GDM1 (cell line): Measurements from ENCODE around the gene MRPS26.
"Not testable (repeated sequence)": the region's sequence is repeated elsewhere in the genome, so short reads cannot be mapped to it uniquely, and the experiment has no call there.

Experiments used
- DNase-seq: peaks from one replicate; lab custom pipeline; 2025; lab: John Stamatoyannopoulos, UW

The MRPS26 gene

GRCh38 chr20:3042625-3043024, 3.2 kb upstream of the MRPS26 start:
- DNase-seq: no peak

- no peak for DNase-seq
Measured at GRCh38 chr20:3043322-3043721, 2.5 kb upstream of the MRPS26 start, which contains the start of gene GNRH2. Gene GNRH2, plus strand, starts transcription at chr20:3043622. Its CDS starts 793 bp downstream, at chr20:3044415.

DNA sequence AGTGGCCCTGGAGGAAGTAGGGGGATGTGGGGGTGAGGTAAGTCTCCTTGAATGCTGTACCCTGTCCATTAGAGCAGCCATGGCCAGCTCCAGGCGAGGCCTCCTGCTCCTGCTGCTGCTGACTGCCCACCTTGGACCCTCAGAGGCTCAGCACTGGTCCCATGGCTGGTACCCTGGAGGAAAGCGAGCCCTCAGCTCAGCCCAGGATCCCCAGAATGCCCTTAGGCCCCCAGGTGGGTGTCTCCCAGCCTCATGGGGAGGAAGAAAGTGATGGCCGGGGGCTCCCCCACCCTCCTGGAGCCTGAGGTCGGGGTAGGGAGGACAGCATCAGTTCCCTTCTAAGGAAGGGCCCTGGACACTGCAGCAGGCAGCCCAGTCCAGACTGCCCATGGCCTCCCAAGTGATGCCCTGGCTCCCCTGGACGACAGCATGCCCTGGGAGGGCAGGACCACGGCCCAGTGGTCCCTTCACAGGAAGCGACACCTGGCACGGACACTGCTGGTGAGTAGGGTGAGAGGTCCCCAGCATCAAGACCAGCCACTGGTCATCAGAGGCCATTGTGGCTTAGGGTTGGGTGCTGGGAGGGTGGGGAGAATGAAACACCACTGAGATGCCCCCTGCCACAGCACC, 1.4 kb upstream of the MRPS26 start:
- no peak for DNase-seq

DNA sequence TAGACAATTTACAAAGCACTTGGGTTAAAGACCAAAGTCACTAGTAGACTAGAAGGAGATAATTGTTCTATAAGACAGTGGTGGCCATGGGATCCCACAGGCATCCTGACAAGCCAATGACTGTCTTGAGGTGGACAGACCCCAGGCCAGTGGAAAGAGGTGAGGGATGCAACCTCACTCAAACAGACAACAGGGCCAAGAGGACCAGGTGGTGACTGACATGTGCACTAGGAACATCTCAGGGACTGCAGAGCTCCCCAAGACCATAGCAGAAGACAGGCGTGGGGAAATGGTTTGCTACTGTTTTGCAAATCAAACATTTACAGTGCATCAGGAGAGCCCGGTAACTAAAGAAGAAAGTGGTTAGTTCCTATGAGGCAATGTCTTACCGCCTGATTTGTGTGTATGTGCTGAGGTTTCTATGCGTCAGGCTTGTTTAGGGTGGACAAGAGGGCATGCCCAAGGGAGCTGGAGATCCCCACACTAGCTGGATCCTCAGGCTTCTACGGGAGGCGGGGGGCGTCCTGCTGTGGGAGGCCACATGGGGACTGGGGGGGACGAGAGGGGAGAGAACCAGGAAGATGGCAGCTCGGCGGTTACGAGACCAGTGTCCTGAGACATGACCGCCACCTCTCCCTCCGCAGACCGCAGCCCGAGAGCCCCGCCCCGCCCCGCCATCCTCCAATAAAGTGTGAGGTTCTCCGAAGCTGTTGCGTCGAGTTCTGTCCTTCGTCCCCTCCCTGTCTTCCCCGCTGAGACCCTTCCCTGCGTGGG, 623 bp upstream of the MRPS26 start:
- DNase-seq: peak; percentile 75

- no peak for DNase-seq
Measured at GRCh38 chr20:3046677-3047462, 1.0 kb downstream of the MRPS26 start.

DNA sequence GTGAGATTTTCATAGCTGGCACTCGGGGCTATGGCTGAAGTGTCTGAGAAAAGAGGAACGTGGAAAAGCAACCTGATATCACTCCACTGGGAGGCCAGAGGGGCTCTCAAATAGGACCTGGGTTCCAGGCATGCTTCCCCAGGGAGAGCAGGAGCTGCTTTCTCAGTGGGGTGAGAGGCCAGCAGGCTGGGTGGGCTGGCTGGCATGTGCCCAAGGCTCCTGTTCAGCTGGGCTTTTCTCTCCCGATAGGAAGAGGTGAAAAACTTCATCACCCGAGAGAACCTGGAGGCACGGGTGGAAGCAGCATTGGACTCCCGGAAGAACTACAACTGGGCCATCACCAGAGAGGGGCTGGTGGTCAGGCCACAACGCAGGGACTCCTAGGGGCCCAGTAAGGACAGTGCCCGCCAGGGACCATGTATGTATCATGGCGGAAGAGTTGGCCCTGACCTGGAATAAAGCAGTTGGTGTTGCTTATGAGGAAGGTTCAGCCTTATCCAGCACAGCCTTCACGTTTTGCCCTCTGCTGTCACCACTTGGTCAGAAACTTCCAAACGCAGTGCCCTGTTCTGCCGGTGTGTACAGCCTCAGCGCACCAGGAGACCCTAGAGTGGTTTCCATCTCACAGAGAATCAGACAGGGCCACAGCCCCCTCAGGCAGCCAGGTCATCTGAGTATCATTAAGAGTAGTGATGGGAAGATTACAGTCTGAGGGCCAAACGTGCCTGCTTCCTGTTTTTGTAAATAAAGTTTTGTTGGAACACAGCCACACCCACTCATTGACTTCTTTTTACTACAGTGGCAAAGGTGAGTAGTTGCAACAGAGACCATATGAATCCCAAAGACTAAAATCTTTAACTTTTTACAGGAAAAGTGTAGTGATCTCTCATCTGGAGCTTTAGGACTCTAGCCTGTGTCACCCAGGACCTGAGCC, 1.9 kb downstream of the MRPS26 start:
- no peak for DNase-seq

DNA sequence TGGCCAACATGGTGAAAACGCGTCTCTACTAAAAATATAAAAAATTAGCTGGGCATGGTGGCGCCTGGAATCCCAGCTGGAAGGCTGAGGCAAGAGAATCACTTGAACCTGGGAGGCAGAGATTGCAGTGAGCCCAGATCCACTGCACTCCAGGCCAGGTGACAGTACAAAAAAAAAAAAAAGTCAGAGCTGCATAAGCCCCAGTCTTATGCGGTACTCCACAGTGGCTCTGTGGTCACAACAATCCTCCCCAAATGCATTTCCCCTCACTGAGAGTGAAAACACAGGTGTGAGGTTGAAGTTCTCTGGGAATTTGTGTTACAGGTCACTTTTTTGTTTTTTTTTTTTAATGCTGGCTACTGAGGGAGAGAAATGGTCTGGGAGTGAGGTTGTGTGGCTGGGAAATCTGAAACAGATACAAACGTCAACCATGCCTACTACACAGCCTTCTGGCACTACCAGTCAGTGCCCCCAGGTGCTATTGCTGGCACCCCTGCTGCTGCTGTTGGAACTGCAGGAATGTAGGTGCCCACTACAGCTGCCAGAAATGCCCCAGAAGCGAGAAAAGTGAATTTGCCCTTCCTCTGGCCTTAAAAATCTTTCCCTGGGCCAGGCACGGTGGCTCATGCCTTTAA, 5.7 kb downstream of the MRPS26 start:
- DNase-seq: no peak

DNA sequence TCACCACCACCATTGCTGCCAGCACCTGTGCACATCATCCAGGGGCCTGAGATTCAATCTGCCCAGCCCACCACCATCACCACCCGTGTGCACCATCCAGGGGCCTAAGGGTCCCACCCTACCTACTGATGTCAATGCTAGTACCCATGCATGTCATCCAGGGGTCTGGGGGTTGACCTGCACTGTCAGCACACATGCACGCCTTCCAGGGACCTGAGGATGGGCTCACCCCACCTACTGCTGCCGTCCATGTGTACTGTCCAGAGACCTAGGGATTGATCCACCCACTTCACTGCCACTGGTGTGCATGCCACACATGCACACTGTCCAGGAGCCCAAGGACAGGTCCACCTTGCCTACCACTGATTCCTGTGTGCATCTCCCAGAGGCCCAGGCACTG, 13.6 kb downstream of the MRPS26 start:
- DNase-seq: no peak

- not testable (repeated sequence) for DNase-seq
Measured at GRCh38 chr20:3064119-3064518, 18.3 kb downstream of the MRPS26 start.

DNA sequence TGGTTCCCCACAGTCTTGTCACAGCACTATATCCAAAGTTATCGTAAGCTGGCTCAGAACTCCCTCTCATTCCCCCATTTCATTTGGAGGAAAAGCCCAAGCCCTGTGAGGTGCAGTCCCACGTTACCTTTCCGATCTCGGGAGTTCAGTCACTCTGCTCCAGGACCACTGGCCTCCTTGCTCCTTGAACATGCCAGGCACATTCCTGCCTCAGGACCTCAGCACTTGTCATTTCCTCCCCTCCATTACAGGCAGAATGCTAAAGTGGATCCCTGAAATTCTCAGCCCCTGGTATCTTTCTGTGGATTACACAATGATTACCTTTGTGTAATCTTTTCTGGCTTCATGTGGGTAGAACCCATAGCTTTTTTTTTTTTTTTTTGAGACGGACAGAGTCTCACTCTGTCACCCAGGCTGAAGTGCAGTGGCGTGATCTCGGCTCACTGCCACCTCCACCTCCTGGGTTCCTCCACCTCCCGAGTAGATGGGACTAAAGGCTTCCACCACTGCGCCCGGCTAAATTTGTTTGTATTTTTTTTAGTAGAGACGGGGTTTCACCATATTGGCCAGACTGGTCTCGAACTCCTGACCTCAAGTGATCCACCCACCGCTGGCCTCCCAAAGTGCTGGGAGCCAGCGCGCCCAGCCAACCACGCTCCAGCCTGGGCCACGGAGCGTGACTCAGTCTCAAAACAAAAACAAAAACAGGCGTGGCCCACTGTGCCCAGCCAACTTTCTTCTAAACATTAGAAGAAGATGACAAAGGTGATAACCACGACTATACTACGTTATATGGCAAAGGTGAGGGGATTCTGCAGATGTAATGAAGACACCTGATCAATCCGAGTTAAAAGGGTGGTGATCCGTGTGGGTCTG, 21.5 kb downstream of the MRPS26 start:
- DNase-seq: no peak

- DNase-seq: no peak
Measured at GRCh38 chr20:3068075-3068474, 22.2 kb downstream of the MRPS26 start.

DNA sequence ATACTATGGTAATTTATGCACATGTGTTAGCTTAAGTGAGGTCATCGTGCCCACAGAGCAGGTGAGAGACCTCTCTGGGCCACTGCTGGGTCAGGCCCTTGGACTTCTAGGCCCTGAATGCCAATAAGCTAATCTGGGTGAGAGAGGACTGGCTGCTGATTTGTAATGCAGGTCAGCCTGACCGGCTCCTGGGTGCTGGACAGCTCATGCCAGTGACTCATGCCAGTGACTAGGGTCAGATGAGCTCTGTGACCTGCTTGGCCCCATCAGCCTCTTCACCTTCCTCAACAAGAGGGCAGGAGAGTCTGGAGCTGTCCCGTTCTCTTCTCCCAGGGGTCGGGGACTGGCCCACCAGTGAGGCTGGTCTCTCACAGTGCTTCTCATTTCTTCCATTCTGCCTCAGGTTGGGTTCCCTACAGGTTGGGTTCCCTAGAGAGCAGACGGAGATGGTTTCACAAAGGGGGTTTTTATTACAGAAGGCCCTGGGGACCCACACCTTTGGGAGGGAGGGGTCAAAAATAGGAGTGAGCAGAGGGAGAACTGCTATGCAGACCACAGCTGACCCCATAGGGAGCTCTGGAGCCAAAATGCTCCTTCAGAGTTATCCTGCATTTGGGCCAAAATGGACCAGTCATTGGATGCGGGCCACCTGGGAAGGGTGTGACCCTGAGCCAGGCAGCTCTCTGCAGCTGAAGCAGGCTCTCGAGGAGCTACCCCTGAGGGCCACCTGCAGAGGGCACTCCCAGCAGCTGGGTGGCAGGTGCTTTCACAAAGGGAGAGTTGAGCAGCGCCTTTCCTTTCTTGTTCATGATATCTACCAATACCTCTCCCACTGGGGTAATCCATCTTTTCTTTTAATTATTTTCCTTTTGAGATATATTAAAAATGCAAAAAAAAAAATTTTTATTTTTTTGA, 23.4 kb downstream of the MRPS26 start:
- peak; percentile 29 for DNase-seq

DNA sequence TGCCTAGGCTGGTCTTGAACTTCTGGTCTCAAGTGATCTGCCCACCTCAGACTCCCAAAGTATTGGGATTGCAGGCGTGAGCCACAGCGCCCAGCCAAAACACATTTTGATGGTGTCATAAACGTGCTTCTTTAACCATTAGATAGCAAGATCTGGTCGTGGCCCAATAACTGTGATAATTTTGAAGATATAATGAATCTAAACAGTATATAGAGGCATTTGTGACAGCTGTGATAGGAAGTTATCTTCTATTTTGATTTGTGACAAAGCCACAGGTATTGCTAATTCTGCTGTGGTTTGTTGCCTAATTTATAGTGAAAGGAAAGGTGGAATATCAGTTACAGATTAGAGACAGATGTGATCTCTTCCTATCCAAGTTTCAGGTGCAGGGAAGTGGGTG, 24.9 kb downstream of the MRPS26 start:
- no peak for DNase-seq

DNA sequence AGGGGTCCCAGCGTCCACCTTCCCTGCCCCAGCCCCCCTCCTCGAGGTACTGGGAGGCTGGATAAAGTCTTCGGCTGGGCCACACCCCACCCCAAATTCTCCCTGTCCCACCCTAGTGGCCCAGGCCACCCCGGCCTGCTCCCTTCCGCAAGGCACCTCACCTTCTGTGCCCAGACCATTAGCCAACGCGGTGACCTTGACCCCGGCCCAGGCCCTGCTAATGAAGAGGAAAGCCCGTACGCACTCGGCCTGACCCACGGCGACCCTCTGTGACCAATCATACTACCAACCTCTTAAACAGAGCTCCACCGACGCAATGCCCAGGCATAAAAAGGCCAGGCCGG, 25.4 kb downstream of the MRPS26 start:
- DNase-seq: no peak

- DNase-seq: no peak
Measured at GRCh38 chr20:3071610-3072529, 26.0 kb downstream of the MRPS26 start, which contains the start of gene OXT. Gene OXT, plus strand, starts transcription at chr20:3071620. Its CDS starts 36 bp downstream, at chr20:3071656.

GRCh38 chr20:3072530-3073250, 26.8 kb downstream of the MRPS26 start:
- DNase-seq: no peak

- not testable (repeated sequence) for DNase-seq
Measured at GRCh38 chr20:3073251-3073643, 27.4 kb downstream of the MRPS26 start.
